ENCODE data around the gene TRPM4.
"Not testable (repeated sequence)": the region's sequence is repeated elsewhere in the genome, so short reads cannot be mapped to it uniquely, and the experiment has no call there.

Gene TRPM4

GRCh38 chr19:49200238-49200862 is 42.8 kb downstream of the TRPM4 start:
- Histone ChIP-seq H2BK5ac (ENCODE audit: low read depth, low read length, poor library complexity) (no peak overlapping the region), H4K91ac (ENCODE audit: low read depth, low read length) (no peak overlapping the region), H3K27ac (ENCODE audit: low read depth, low read length) (no peak overlapping the region), H4K12ac (ENCODE audit: low read depth, low read length) (no peak overlapping the region), H2AFZ (ENCODE audit: insufficient read depth, low read length, poor library complexity) (no peak overlapping the region), H3K4ac (ENCODE audit: low read depth, low read length) (no peak overlapping the region), H3K4me2 (ENCODE audit: low read length) (no peak overlapping the region), H3K9ac (ENCODE audit: low read length) (no peak overlapping the region), H3K4me1 (ENCODE audit: control insufficient read depth in 1 of 2, insufficient read depth in 2 of 2, low read length in 2 of 2) (no peaks in the 10 kb centered on the region), H2AK5ac (ENCODE audit: low read length) (no peak overlapping the region), H3K4me3 (ENCODE audit: low read depth, low read length) (no peak overlapping the region), H3K23ac (ENCODE audit: low read length) (no peak overlapping the region), H3K36me3 (ENCODE audit: control insufficient read depth in 1 of 2, insufficient read depth in 2 of 2, low read length in 2 of 2) (peaks cover 32 to 34% of the 10 kb centered on the region in 2 experiments), H3K9me3 (ENCODE audit: insufficient read depth, low read depth, low read length) (peaks cover 2% of the 10 kb centered on the region), H3K27me3 (ENCODE audit: insufficient read depth, low read length) (no peaks in the 10 kb centered on the region), H3K79me1 (ENCODE audit: low read length) (no peaks in the 10 kb centered on the region), H4K8ac (ENCODE audit: low read depth, low read length) (no peak overlapping the region), H2BK120ac (ENCODE audit: insufficient read depth, low read length, poor library complexity) (no peak overlapping the region), H2BK12ac (ENCODE audit: low read length) (no peak overlapping the region), H3K18ac (ENCODE audit: low read length) (no peak overlapping the region), H3K14ac (ENCODE audit: low read length) (no peak overlapping the region), H3K79me2 (ENCODE audit: control insufficient read depth, insufficient read depth, low read length, poor library complexity) (no peaks in the 10 kb centered on the region)
- DNase-seq, result no peak
- WGBS (ENCODE audit: extremely low coverage, insufficient coverage, insufficient read length), result no CpG with 5 or more reads among the region's 29 CpGs

GRCh38 chr19:49201042-49201441 is 43.5 kb downstream of the TRPM4 start:
- peaks cover 2% of the 10 kb centered on the region for H3K9me3 ChIP-seq (ENCODE audit: insufficient read depth, low read depth, low read length)
- no peak overlapping the region for H3K9ac ChIP-seq (ENCODE audit: low read length)
- no peak overlapping the region for H3K4me2 ChIP-seq (ENCODE audit: low read length)
- H3K27me3 ChIP-seq (ENCODE audit: insufficient read depth, low read length), result no peaks in the 10 kb centered on the region
- no peak overlapping the region for H3K23ac ChIP-seq (ENCODE audit: low read length)
- peaks cover 37% of the 10 kb centered on the region in 2 experiments for H3K36me3 ChIP-seq (ENCODE audit: control insufficient read depth in 1 of 2, insufficient read depth in 2 of 2, low read length in 2 of 2)
- no peak overlapping the region for H4K91ac ChIP-seq (ENCODE audit: low read depth, low read length)
- H3K18ac ChIP-seq (ENCODE audit: low read length), result no peak overlapping the region
- no peak overlapping the region for H3K4me3 ChIP-seq (ENCODE audit: low read depth, low read length)
- no peak overlapping the region for H2BK5ac ChIP-seq (ENCODE audit: low read depth, low read length, poor library complexity)
- H3K79me2 ChIP-seq (ENCODE audit: control insufficient read depth, insufficient read depth, low read length, poor library complexity), result no peaks in the 10 kb centered on the region
- H2AK5ac ChIP-seq (ENCODE audit: low read length), result no peak overlapping the region
- no peak overlapping the region for H2AFZ ChIP-seq (ENCODE audit: insufficient read depth, low read length, poor library complexity)
- DNase-seq, result no peak
- no peak overlapping the region for H2BK12ac ChIP-seq (ENCODE audit: low read length)
- no peak overlapping the region for H2BK120ac ChIP-seq (ENCODE audit: insufficient read depth, low read length, poor library complexity)
- WGBS (ENCODE audit: extremely low coverage, insufficient coverage, insufficient read length), result no CpG with 5 or more reads among the region's 7 CpGs
- H3K4ac ChIP-seq (ENCODE audit: low read depth, low read length), result no peak overlapping the region
- no peak overlapping the region for H3K27ac ChIP-seq (ENCODE audit: low read depth, low read length)
- H3K14ac ChIP-seq (ENCODE audit: low read length), result no peak overlapping the region
- no peaks in the 10 kb centered on the region for H3K79me1 ChIP-seq (ENCODE audit: low read length)
- no peaks in the 10 kb centered on the region for H3K4me1 ChIP-seq (ENCODE audit: control insufficient read depth in 1 of 2, insufficient read depth in 2 of 2, low read length in 2 of 2)
- H4K12ac ChIP-seq (ENCODE audit: low read depth, low read length), result no peak overlapping the region
- no peak overlapping the region for H4K8ac ChIP-seq (ENCODE audit: low read depth, low read length)

- Histone ChIP-seq H2BK120ac (ENCODE audit: insufficient read depth, low read length, poor library complexity) (no peak overlapping the region), H3K9ac (ENCODE audit: low read length) (no peak overlapping the region), H2BK5ac (ENCODE audit: low read depth, low read length, poor library complexity) (no peak overlapping the region), H2AFZ (ENCODE audit: insufficient read depth, low read length, poor library complexity) (no peak overlapping the region), H3K27ac (ENCODE audit: low read depth, low read length) (no peak overlapping the region), H3K4ac (ENCODE audit: low read depth, low read length) (no peak overlapping the region), H4K8ac (ENCODE audit: low read depth, low read length) (no peak overlapping the region), H3K9me3 (ENCODE audit: insufficient read depth, low read depth, low read length) (peaks cover 2% of the 10 kb centered on the region), H2BK12ac (ENCODE audit: low read length) (no peak overlapping the region), H3K27me3 (ENCODE audit: insufficient read depth, low read length) (no peaks in the 10 kb centered on the region), H3K14ac (ENCODE audit: low read length) (no peak overlapping the region), H2AK5ac (ENCODE audit: low read length) (no peak overlapping the region), H3K4me1 (ENCODE audit: control insufficient read depth in 1 of 2, insufficient read depth in 2 of 2, low read length in 2 of 2) (no peaks in the 10 kb centered on the region), H3K36me3 (ENCODE audit: control insufficient read depth in 1 of 2, insufficient read depth in 2 of 2, low read length in 2 of 2) (peaks cover 32% of the 10 kb centered on the region in 2 experiments), H3K4me3 (ENCODE audit: low read depth, low read length) (no peak overlapping the region), H4K12ac (ENCODE audit: low read depth, low read length) (no peak overlapping the region), H3K79me1 (ENCODE audit: low read length) (no peaks in the 10 kb centered on the region), H3K4me2 (ENCODE audit: low read length) (no peak overlapping the region), H4K91ac (ENCODE audit: low read depth, low read length) (no peak overlapping the region), H3K79me2 (ENCODE audit: control insufficient read depth, insufficient read depth, low read length, poor library complexity) (no peaks in the 10 kb centered on the region), H3K18ac (ENCODE audit: low read length) (no peak overlapping the region), H3K23ac (ENCODE audit: low read length) (no peak overlapping the region)
- no CpG with 5 or more reads among the region's 7 CpGs for WGBS (ENCODE audit: extremely low coverage, insufficient coverage, insufficient read length)
- peak in 1 of 2 donors; percentile 10 for DNase-seq
Measured at GRCh38 chr19:49205114-49205513, 47.5 kb downstream of the TRPM4 start.

- not testable (repeated sequence) for H3K4ac ChIP-seq (ENCODE audit: low read depth, low read length); H3K14ac ChIP-seq (ENCODE audit: low read length); H3K4me3 ChIP-seq (ENCODE audit: low read depth, low read length); H3K23ac ChIP-seq (ENCODE audit: low read length); H3K18ac ChIP-seq (ENCODE audit: low read length); H2BK5ac ChIP-seq (ENCODE audit: low read depth, low read length, poor library complexity); H2AFZ ChIP-seq (ENCODE audit: insufficient read depth, low read length, poor library complexity); DNase-seq; H3K4me2 ChIP-seq (ENCODE audit: low read length); H4K8ac ChIP-seq (ENCODE audit: low read depth, low read length); H4K12ac ChIP-seq (ENCODE audit: low read depth, low read length); H3K79me2 ChIP-seq (ENCODE audit: control insufficient read depth, insufficient read depth, low read length, poor library complexity); H2BK12ac ChIP-seq (ENCODE audit: low read length); H2BK120ac ChIP-seq (ENCODE audit: insufficient read depth, low read length, poor library complexity); H2AK5ac ChIP-seq (ENCODE audit: low read length); H3K27ac ChIP-seq (ENCODE audit: low read depth, low read length); H3K9me3 ChIP-seq (ENCODE audit: insufficient read depth, low read depth, low read length); H3K27me3 ChIP-seq (ENCODE audit: insufficient read depth, low read length); H3K4me1 ChIP-seq (ENCODE audit: control insufficient read depth in 1 of 2, insufficient read depth in 2 of 2, low read length in 2 of 2); H3K79me1 ChIP-seq (ENCODE audit: low read length); H3K9ac ChIP-seq (ENCODE audit: low read length); H4K91ac ChIP-seq (ENCODE audit: low read depth, low read length)
- WGBS (ENCODE audit: extremely low coverage, insufficient coverage, insufficient read length), result no CpG with 5 or more reads among the region's 4 CpGs
- peaks cover 23 to 26% of the 10 kb centered on the region in 2 experiments for H3K36me3 ChIP-seq (ENCODE audit: control insufficient read depth in 1 of 2, insufficient read depth in 2 of 2, low read length in 2 of 2)
Measured at GRCh38 chr19:49209502-49209901, 51.9 kb downstream of the TRPM4 start.

All from trophoblast cell (in vitro differentiated cells and primary cell).